ENCODE data around the gene TNKS1BP1. TPM values are rescaled to one million over a fixed set of nuclear protein-coding genes. Genes with fewer than 3 reads are reported as not detected.

Gene TNKS1BP1
- polyA plus RNA-seq, 6 donors from 2014 or later, result 1.1 to 3.8 (median 2.9) TPM; not detected in 1

DNA sequence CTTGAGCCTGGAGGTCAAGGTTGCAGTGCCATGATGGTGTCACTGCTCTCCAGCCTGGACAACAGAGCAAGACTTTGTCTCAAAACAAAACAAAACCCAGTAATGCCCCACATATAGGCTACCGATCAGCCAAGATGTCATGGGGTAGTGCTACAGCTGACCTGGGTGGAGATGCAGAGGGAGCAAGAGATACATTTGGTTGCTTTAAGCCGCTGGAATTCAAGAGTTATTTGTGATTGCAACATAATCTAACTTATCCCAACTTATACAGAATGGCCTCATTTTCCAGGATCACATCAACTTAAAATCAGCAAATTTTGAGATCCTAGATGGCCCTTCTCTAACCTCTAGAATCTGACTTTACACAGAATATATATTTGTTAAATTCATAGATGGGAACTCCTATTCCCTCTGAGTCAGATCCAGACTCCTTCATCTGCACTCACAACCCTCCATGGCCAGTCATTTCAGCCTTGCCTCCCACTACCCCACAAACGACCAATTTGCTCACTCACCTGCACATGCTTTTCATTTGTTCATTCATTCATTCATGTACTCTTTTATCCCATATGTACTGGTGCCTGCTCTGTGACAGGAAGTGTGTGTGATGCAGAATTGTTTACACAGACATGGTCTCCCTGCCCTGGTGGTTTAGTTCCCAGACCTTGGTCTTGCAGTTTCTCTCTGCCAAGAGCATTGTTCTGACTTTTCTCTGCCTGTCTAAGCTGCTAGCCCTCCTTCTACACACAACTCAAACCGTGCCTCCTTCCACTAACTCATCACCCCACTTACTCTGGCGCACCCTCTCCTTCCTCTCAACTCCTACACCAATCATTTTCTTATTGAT, 63.6 kb downstream of the TNKS1BP1 start:
- DNase-seq (no peak), ATAC-seq (ENCODE audit: low read depth in 2 of 2) (no peak)
- Mint-ChIP-seq H3K4me1 (no peaks in the 10 kb centered on the region), H3K27me3 (peaks cover 7 to 25% (median 19%) of the 10 kb centered on the region in 3 donors), H3K9me3 (peaks cover 4 to 31% (median 12%) of the 10 kb centered on the region in 7 donors), H3K27ac (peak overlapping the region in 1 of 6 donors; percentile 30), H3K4me3 (peak overlapping the region in 1 of 8 donors; percentile 0), H3K36me3 (peaks cover 0 to under 1% of the 10 kb centered on the region in 2 donors)

DNA sequence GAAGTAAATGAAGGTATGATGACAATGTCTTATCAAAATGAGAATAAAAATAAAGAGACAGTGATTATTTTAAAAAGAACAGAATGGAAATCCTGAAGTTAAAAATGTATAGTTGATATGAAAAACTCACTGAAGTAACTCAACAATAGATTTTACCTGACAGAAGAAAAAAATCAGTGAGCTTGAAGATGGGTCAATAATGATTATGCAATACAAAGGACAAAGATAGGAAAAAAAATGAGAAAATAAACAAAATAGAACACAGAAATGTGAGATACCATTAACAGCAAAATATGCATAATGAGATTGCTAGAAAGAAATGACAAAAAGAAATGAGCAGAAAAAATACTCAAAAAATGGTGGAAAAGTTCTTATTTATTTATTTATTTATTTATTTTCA, 68.6 kb downstream of the TNKS1BP1 start:
- H3K27me3 Mint-ChIP-seq, result peaks cover 31 to 61% (median 43%) of the 10 kb centered on the region in 3 donors
- ATAC-seq (ENCODE audit: low read depth in 2 of 2) (no peak), DNase-seq (no peak)
- peaks cover 0 to 21% (median 10%) of the 10 kb centered on the region in 7 donors for H3K9me3 Mint-ChIP-seq
- H3K4me3 Mint-ChIP-seq, result no peak overlapping the region
- H3K36me3 Mint-ChIP-seq, result peaks cover 0 to 7% of the 10 kb centered on the region in 2 donors
- H3K27ac Mint-ChIP-seq, result no peak overlapping the region
- no peaks in the 10 kb centered on the region for H3K4me1 Mint-ChIP-seq

GRCh38 chr11:57255618-57256017, 69.1 kb downstream of the TNKS1BP1 start:
- no peaks in the 10 kb centered on the region for H3K4me1 Mint-ChIP-seq
- H3K4me3 Mint-ChIP-seq, result no peak overlapping the region
- peaks cover 0 to 21% (median 10%) of the 10 kb centered on the region in 7 donors for H3K9me3 Mint-ChIP-seq
- H3K27ac Mint-ChIP-seq, result no peak overlapping the region
- H3K36me3 Mint-ChIP-seq, result peaks cover 0 to 7% of the 10 kb centered on the region in 2 donors
- DNase-seq (no peak), ATAC-seq (ENCODE audit: low read depth in 2 of 2) (no peak)
- peaks cover 35 to 66% (median 48%) of the 10 kb centered on the region in 3 donors for H3K27me3 Mint-ChIP-seq

- Mint-ChIP-seq H3K36me3 (peaks cover 0 to 7% of the 10 kb centered on the region in 2 donors), H3K27me3 (peaks cover 36 to 67% (median 50%) of the 10 kb centered on the region in 3 donors)
These were observed 70.1 kb downstream of the TNKS1BP1 start for GRCh38 chr11:57254631-57255030.

DNA sequence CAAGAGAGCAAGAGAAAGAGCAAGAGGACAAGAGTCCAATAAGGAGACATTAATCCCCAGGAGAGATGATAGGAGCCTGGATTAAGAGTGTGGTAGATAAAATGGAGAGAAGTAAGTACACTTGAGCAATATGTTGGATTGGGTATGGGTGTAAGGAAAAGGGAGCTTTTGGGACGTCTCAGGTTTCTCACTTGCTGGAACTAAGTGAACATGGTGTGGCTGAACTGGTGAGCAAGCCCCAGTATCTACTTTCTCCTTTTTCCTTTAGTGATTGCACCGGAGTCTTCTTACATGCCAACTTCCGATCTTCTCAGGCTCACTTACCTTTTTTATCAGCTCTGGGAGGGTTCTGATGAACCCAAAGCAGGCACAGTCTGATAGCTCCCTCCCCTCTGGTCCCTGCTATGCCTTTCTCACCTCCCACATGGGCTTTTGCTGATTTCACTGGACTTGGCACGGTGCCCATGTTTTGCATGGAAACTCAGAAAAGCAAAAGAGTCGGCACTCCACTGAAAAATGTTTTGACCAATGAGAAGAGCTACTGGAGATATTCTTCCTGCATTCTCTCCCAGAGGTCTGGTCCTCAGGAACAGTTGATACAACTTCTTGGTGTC, 73.2 kb downstream of the TNKS1BP1 start:
- peak overlapping the region in 1 of 6 donors; percentile 2 for H3K27ac Mint-ChIP-seq
- DNase-seq (no peak), ATAC-seq (ENCODE audit: low read depth in 2 of 2) (no peak)
- H3K4me1 Mint-ChIP-seq, result no peaks in the 10 kb centered on the region
- H3K4me3 Mint-ChIP-seq, result no peak overlapping the region
- H3K36me3 Mint-ChIP-seq, result peaks cover 0 to 7% of the 10 kb centered on the region in 2 donors
- H3K27me3 Mint-ChIP-seq, result peaks cover 33 to 54% (median 50%) of the 10 kb centered on the region in 3 donors
- peaks cover 0 to 12% (median 5%) of the 10 kb centered on the region in 7 donors for H3K9me3 Mint-ChIP-seq

More at GRCh38 chr11:57254631-57255030, 70.1 kb downstream of the TNKS1BP1 start:
- Mint-ChIP-seq H3K9me3 (peaks cover 0 to 21% (median 10%) of the 10 kb centered on the region in 7 donors), H3K4me3 (no peak overlapping the region), H3K4me1 (no peaks in the 10 kb centered on the region), H3K27ac (peak overlapping the region in 1 of 6 donors; percentile 25)
- ATAC-seq (ENCODE audit: low read depth in 2 of 2), result no peak
- no peak for DNase-seq

DNA sequence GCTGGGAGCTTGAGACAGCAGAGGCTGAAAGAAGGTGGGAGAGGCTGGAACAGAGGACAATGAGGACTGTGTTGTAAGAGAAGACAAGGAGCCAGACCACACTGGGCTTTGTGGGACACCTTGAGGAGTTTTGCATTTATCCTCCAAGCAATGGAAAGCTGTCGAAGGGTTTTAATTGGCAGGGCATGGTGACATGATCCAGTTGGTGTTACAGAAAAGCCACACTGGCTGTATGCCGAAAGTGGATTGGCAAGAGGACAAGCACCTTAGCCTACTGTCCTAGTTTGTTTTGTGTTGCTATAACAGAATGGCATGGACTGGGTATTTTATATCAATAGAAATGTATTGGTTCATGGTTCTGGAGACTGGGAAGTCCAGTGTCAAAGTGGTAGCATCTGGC, 73.7 kb downstream of the TNKS1BP1 start:
- DNase-seq, result no peak
- peaks cover 0 to 5% of the 10 kb centered on the region in 2 donors for H3K36me3 Mint-ChIP-seq
- no peak overlapping the region for H3K27ac Mint-ChIP-seq
- H3K4me3 Mint-ChIP-seq, result no peak overlapping the region
- H3K27me3 Mint-ChIP-seq, result peaks cover 33 to 49% (median 48%) of the 10 kb centered on the region in 3 donors
- peaks cover 0 to 9% (median 4%) of the 10 kb centered on the region in 7 donors for H3K9me3 Mint-ChIP-seq
- no peaks in the 10 kb centered on the region for H3K4me1 Mint-ChIP-seq
- no peak for ATAC-seq (ENCODE audit: low read depth in 2 of 2)

Other genes with a start within 250 kb of the TNKS1BP1 start
- gene LRRC55, start 143.0 kb downstream of the TNKS1BP1 start, polyA plus RNA-seq (ENCODE audit: low read depth in 6 of 6), result not detected
- gene APLNR, start 87.7 kb downstream of the TNKS1BP1 start, polyA plus RNA-seq (ENCODE audit: low read depth in 6 of 6), result not detected
- gene SSRP1, start 10.9 kb upstream of the TNKS1BP1 start, polyA plus RNA-seq (ENCODE audit: low read depth in 6 of 6), result 10 to 100 TPM; 22.7 to 39.6 (median 32.8) TPM
- not detected for gene P2RX3, start 13.4 kb upstream of the TNKS1BP1 start, polyA plus RNA-seq (ENCODE audit: low read depth in 6 of 6)
- not detected for gene PRG3, start 56.2 kb upstream of the TNKS1BP1 start, polyA plus RNA-seq (ENCODE audit: low read depth in 6 of 6)
- not detected for gene PRG2, start 65.7 kb upstream of the TNKS1BP1 start, polyA plus RNA-seq (ENCODE audit: low read depth in 6 of 6)
- gene SLC43A3, start 102.2 kb upstream of the TNKS1BP1 start, polyA plus RNA-seq (ENCODE audit: low read depth in 6 of 6), result 10 to 100 TPM; 14.5 to 20.8 (median 17.5) TPM
- gene RTN4RL2, start 135.6 kb upstream of the TNKS1BP1 start, polyA plus RNA-seq (ENCODE audit: low read depth in 6 of 6), result under 1 TPM in 1 of 6 donors, not detected in 5; 0.12 TPM
- 10 to 100 TPM in 1 of 6 donors, 1 to 10 TPM in 5; 3.2 to 10.9 (median 4.6) TPM for gene SLC43A1, start 190.8 kb upstream of the TNKS1BP1 start, polyA plus RNA-seq (ENCODE audit: low read depth in 6 of 6)
- gene TIMM10, start 205.8 kb upstream of the TNKS1BP1 start, polyA plus RNA-seq (ENCODE audit: low read depth in 6 of 6), result 100 to 1,000 TPM in 1 of 6 donors, 10 to 100 TPM in 5; 64.9 to 105 (median 79.9) TPM
- gene SMTNL1, start 212.6 kb upstream of the TNKS1BP1 start, polyA plus RNA-seq (ENCODE audit: low read depth in 6 of 6), result under 1 TPM in 3 of 6 donors, not detected in 3; 0.18 to 0.40 (median 0.34) TPM
- 100 to 1,000 TPM; 182 to 310 (median 219) TPM for gene UBE2L6, start 242.7 kb upstream of the TNKS1BP1 start, polyA plus RNA-seq (ENCODE audit: low read depth in 6 of 6)